IPS DF 4.7 (cell line): ENCODE measurements around the gene VSIG2.
"Not testable (repeated sequence)": the region's sequence is repeated elsewhere in the genome, so short reads cannot be mapped to it uniquely, and the experiment has no call there.

Experiments used
- DNase-seq: peaks from one replicate; pipeline ENCODE4 v3.0.0-alpha.2; 2013; ENCODE audit warnings: low spot score; ENCODE audit errors: extremely low read depth

Gene VSIG2, protein sequence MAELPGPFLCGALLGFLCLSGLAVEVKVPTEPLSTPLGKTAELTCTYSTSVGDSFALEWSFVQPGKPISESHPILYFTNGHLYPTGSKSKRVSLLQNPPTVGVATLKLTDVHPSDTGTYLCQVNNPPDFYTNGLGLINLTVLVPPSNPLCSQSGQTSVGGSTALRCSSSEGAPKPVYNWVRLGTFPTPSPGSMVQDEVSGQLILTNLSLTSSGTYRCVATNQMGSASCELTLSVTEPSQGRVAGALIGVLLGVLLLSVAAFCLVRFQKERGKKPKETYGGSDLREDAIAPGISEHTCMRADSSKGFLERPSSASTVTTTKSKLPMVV

DNA sequence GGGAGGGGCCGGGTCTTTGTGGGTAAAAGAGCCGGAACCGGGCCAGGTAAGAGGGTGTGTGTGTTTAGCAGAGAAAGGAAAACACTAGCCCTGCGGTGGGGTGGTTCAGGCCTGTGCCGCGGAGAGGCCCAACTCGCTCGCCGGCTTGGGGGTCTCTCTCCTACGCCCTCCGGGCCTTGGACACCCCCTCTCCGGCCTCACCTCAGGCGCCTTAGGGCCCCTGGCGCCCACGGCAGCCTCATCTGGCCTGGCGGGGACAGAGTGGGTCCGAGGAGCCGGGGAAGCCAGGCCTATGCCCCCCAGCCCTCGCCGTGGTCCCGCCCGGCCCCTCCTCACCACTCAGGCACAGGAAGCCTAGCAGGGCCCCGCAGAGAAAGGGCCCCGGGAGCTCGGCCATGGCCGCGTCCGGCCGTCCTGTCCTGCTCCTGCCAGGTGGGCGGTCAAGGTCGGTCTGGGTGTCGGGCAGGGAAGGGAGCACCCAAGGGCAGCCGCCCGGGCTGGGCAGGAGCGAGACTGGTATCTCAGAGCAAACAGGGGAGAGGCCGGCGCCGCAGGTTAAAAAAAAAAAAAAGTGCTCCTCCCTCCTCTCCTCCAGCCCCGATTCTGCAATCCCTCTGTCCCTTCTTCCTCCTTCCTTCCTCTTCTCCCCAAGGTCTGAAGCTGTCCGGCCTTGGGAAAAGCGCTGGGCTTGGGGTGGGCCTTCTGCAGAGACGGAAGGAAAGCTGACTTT is at the start of gene VSIG2:
VSIG2 (minus strand) TSS at position 515 of the 730 bp plus-strand sequence; CDS start at position 397, 118 bp downstream.
- no peak for DNase-seq

GRCh38 chr11:124801014-124801413 is 49.0 kb upstream of the VSIG2 start:
- DNase-seq, result no peak

- no peak for DNase-seq
Observed at GRCh38 chr11:124800226-124800929, 48.3 kb upstream of the VSIG2 start, which contains the start of gene MSANTD2. Gene MSANTD2, minus strand, starts transcription at chr11:124800406. Its CDS starts 26 bp downstream, at chr11:124800380.

DNA sequence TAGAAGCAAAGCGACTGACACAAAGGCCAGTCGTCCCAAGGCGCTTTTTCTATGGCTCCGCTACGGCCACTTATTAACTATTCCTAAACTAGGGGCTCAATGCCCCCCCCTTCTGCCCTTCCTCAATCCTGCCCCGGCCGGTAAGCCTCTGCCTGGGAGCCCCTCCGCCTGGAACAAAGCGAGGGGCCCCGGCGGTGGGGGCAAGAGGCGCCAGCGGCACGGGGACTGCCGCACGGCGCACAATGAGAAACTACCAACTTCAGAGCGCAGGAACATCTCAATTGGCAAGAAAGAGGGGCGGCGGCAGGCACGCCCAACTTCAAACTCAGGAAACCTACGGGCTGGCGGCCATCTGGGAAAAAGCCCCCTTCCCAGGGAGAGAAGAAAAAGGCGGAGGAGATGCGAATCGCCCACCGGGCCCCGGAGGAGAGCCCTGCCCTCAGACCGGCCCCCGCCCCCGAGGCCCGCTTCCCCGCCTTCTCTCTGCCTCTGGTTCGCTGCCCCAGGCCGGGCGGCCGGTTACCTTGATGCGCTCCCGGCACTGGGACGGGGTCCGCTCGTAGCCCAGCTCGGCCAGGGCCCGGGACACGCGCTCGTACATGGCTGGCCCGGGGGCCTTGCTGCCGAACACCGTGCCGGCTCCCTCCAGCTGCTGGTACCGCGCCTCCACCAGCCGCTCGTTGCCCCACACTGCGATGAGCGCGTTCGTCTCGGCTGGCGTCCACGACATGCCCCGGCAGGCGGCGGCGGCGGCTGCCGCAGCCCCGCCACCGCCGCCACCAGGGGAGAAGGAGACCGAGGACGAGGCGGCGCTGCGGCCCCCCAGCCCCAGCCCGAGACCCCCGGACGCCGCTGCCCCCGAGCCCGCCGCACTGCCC is 47.5 kb upstream of the VSIG2 start:
- DNase-seq, result no peak

DNA sequence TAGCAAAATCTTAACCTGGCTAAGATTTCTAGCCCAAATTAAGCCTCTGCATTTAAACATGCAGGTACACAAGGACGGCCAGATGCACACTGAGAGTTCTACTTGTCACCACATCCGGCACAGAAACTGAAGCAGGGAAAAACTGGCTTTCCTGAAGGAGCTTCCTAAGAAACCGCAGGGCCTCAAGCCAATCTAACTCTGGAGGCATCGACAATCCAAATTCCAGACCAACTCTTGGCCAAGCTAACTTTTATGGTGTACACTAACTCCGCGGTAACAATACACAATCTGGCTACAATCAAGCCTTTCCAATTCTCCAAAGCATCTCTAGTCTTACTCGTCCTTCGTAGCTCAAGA is 46.9 kb upstream of the VSIG2 start:
- DNase-seq, result no peak

DNA sequence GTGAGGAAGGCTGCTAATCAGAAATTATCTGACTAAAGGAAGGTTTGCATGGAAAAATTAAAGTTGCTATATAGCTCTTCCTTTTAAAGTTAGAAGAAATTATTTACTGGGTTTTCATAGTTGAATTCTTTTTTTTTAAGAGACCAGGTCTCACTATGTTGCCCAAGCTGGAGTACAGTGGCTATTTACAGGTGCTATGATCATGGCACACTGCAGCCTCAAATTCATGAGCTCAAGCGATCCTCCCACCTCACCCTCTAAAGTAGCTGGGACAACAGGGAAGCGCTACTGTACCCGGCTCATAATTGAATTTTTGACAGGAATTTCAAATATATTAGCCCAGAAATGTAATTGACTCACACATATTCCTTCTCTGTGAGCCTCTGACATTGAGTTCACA is 44.3 kb upstream of the VSIG2 start:
- DNase-seq, result no peak

DNA sequence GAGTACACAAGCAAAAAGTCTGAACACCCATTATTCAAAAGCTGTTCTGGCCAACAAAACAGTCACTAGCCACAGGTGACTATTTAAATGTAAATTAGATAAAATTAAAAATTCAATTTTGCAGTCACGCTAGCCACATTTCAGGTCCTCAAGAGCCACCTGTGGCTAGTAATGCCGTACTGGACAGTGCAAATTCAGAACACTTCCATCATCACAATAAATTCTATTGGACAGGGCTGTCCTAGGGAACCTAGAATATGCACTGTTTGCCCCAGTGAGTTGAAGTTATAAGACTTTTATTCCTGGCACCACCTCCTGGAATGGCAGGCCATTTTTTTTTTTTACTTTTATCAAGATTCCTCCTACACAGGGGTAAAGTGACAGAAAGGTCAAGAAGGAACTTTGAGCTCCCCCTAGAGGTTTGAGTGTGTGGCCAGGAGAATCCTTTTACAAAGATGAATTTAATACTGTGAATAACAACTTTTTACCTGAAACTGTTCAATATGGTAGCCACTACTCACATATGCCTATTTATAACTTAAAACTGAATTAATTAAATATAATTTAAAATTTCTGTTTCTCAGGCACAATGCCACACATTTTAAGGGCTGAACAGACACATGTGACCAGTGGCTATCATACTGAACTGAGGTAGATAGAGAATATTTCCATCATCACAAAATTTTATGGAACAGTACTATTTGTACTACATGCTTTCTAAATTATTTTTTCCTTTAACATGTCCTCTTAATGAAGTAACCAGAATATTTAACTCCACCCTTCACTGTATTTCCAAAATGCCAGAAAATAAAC is 41.6 kb upstream of the VSIG2 start:
- DNase-seq, result no peak

DNA sequence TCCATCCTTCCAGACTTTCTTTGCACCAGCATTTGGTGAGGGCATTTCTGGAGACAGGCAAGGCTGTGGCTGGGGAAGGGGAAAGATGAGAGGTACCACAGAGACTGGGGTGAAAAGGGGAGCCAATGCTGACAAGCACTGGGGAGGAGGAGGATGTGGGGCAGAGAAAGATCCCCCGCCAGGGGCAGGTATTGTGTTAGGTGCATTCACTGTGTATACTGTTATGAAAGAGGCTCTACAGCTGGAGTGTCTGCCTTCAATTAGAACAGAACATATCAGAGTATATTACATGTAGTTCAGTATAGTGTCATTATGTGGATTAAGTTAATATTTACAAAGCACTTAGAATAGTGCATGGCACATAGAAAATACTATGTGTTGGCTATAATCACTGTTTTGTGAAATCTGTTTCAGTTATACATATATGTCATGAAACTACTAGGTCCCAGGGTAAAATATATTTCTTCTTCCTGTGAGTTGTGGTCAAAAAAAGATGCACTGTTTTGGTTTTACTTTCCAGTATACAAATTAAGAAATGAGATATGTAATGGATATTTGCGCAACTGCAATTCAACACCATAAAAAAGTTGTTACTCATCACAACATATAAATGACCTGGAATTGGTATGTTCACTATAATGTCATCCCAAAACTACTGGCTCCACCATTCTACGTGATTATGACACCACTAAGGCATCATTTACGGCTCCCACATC is 39.7 kb upstream of the VSIG2 start:
- no peak for DNase-seq

GRCh38 chr11:124788521-124788920 is 36.5 kb upstream of the VSIG2 start:
- no peak for DNase-seq

- no peak for DNase-seq
Observed at GRCh38 chr11:124784051-124784450, 32.0 kb upstream of the VSIG2 start.

DNA sequence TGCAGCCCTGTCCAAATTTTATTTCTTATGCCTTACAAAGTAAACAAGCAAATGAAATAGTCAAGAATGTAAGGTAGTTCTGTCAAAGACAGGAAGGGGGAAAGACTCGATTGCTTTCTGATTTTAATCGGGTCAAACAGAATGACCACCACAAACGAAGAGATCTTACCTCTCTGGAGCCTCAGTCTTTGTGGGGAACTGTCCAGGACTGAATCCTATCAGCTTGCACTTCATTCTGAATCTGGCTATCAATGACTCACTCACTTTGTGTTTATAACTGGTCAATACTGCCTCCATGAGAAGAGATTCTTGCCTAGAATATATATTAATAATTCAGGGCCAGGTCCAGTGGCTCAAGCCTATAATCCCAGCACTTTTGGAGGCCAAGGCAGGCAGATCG is 30.9 kb upstream of the VSIG2 start:
- no peak for DNase-seq

GRCh38 chr11:124779568-124779967 is 27.5 kb upstream of the VSIG2 start:
- no peak for DNase-seq

DNA sequence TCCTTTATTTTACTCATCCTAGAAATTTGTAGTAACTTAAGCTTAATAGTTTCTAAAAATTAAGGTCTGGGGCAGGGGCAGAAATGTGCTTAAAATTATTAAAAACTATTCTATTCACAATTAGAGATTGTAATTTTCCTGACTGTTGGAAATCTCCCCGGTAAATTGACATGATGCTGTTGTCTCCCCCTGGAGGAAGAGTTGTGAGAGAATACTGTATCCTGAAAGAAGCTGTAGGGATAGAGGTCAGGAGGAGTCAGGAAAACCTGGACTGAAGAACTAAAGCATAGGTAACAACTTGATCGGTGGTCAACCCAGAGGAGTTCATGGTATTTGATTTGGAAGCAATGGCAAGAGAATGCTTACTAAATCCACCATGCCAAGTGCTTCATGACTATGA is 26.2 kb upstream of the VSIG2 start:
- DNase-seq, result no peak

DNA sequence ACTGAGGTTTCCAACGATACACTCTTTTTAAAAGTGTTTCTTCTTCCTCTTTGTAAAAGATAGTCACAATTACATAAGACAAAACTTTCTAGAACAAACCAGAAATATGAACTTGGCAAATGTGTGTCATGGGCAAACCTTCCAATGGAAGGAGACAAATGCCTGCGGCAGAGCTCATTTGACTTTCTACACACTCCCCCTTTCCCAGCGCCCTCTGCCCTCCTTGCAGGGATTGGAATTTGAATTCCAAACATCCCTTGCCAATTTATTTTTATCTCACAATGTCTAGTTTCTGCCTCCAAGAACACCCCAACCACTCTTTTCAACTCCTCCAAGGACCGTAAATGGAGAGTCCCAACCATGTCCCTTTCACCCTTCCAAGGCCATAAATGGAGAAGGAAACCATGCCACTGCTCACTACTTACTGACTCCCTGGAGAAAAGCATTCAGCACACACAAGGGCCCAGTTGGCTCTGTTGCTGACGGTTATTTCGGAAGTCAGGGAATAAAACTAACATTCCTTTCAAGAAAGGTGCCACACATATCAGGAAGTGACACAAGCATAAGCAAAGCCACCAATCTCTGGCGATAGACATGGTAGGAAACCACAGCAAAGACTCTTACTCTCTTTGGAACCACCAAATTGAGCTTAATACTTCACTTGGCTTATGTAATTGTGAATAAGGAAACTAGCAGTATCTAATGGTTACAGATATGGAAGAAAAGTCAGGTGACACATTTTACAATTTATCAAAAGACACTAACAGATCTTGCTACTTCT is 25.0 kb upstream of the VSIG2 start:
- no peak for DNase-seq

- DNase-seq, result not testable (repeated sequence)
Observed at GRCh38 chr11:124770959-124771358, 18.9 kb upstream of the VSIG2 start.

DNA sequence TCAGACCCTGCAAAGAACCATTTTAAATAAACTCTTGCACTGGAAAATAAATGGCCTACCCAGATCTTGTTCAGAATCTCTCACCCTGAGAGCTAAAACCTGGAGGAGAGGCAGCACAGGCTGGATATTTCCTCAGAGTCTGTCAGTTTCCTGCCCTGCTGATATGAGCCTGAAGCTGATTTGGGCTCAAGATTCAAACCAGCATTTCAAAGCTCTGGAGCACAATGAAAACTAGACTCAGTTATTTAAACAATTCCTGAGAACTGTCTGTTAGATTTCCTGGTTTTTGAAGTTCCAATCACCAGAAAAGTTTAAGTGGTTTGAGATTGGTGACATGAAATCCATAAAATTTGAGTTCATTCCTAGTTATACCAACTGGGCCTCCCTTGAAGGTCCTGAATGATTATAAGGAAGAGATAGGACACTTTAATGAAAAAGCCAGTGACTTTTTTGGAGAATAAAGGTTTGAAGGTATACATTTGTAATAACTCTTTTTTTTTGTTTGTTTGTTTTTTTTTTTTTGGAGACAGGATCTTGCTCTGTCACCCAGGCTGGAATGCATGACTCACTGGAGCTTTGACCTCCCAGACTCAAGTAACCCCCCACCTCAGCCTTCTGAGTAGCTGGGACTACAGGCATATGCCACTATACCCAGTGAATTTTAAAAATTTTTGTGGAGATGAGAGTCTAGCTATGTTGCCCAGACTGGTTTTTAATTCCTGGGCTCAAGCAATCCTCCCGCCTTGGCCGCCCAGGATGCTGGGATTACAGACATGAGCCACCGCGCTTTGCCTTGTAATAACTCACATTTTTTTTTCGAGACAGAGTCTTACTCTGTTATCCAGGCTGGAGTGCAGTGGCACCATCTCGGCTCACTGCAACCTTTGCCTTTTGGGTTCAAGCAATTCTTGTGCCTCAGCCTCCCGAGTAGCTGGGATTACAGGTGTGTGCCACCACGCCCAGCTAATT is 18.0 kb upstream of the VSIG2 start:
- no peak for DNase-seq

GRCh38 chr11:124768914-124769313 is 16.9 kb upstream of the VSIG2 start:
- no peak for DNase-seq

GRCh38 chr11:124766156-124766555 is 14.1 kb upstream of the VSIG2 start:
- no peak for DNase-seq
